ENCODE data around the gene CCDC142.
"Not testable (repeated sequence)": the region's sequence is repeated elsewhere in the genome, so short reads cannot be mapped to it uniquely, and the experiment has no call there.

The CCDC142 gene

GRCh38 chr2:74495440-74495839 is 12.6 kb upstream of the CCDC142 start:
- Histone ChIP-seq H3K4me3 (no peak overlapping the region), H3K27ac (no peak overlapping the region)
- DNase-seq (ENCODE audit: low spot score), result no peak
- TF ChIP-seq CTCF (IDR thresholded peaks at IDR 0.05), result no peak

- no peak for DNase-seq (ENCODE audit: low spot score)
- TF ChIP-seq CTCF (IDR thresholded peaks at IDR 0.05), result no peak
- Histone ChIP-seq H3K4me3 (no peak overlapping the region), H3K27ac (no peak overlapping the region)
Measured at GRCh38 chr2:74493546-74493945, 10.7 kb upstream of the CCDC142 start.

GRCh38 chr2:74491648-74492544 is 9.1 kb upstream of the CCDC142 start:
- no peak for TF ChIP-seq CTCF (IDR thresholded peaks at IDR 0.05)
- Histone ChIP-seq H3K27ac (no peak overlapping the region), H3K4me3 (no peak overlapping the region)
- DNase-seq (ENCODE audit: low spot score), result no peak

- Histone ChIP-seq H3K4me3 (no peak overlapping the region), H3K27ac (no peak overlapping the region)
- DNase-seq (ENCODE audit: low spot score), result no peak
- TF ChIP-seq CTCF (IDR thresholded peaks at IDR 0.05), result no peak
Measured at GRCh38 chr2:74489906-74490305, 7.1 kb upstream of the CCDC142 start.

GRCh38 chr2:74488643-74489481 is 6.1 kb upstream of the CCDC142 start:
- Histone ChIP-seq H3K27ac (no peak overlapping the region), H3K4me3 (no peak overlapping the region)
- no peak for TF ChIP-seq CTCF (IDR thresholded peaks at IDR 0.05)
- DNase-seq (ENCODE audit: low spot score), result no peak

- Histone ChIP-seq H3K27ac (no peak overlapping the region), H3K4me3 (no peak overlapping the region)
- DNase-seq (ENCODE audit: low spot score), result no peak
- no peak for TF ChIP-seq CTCF (IDR thresholded peaks at IDR 0.05)
Measured at GRCh38 chr2:74486141-74486540, 3.3 kb upstream of the CCDC142 start.

GRCh38 chr2:74483675-74484164 is 922 bp upstream of the CCDC142 start:
- Histone ChIP-seq H3K4me3 (peak overlapping the region; percentile 80), H3K27ac (peak overlapping the region; percentile 86 to 96)
- not testable (repeated sequence) for DNase-seq (ENCODE audit: low spot score)
